Ascending aorta (tissue), 2 donors: ENCODE data around the gene KIF9. TPM values are rescaled to one million over a fixed set of nuclear protein-coding genes. Genes with fewer than 3 reads are reported as not detected.
"Not testable (repeated sequence)": the region's sequence is repeated elsewhere in the genome, so short reads cannot be mapped to it uniquely, and the experiment has no call there.

Experiments used
- DNase-seq, 2 donors: peaks; one replicate each; pipeline ENCODE4 v3.0.0-alpha.2; 2019; ENCODE audit warnings: low spot score in 2 of 2
- H3K27ac ChIP-seq, 2 donors: fragments of 200-600 bp; sonication (generic); one replicate each; pipeline ENCODE4 v1.5.1; 2016 to 2017; ENCODE audit warnings: mild to moderate bottlenecking in 1 of 2
- H3K27me3 ChIP-seq: fragments of 200-600 bp; sonication (generic); one replicate; pipeline ENCODE4 v1.5.1; 2017
- H3K36me3 ChIP-seq, 2 donors: fragments of 200-600 bp; sonication (generic); one replicate each; pipeline ENCODE4 v1.5.1; 2016
- H3K4me1 ChIP-seq, 2 donors: fragments of 200-600 bp; sonication (generic); one replicate each; pipeline ENCODE4 v1.5.1; 2016 to 2017; ENCODE audit warnings: mild to moderate bottlenecking in 1 of 2
- H3K4me3 ChIP-seq, 2 donors: fragments of 200-600 bp; sonication (generic); one replicate each; pipeline ENCODE4 v1.5.1; 2016 to 2017; ENCODE audit warnings: mild to moderate bottlenecking in 1 of 2
- H3K9me3 ChIP-seq, 2 donors: fragments of 200-600 bp; sonication (generic); one replicate each; pipeline ENCODE4 v1.5.1; 2016
- intact Hi-C: fragments of 100-400 bp; cut with DNase I; formaldehyde crosslinking; loops from one replicate; pipeline ENCODE4 v1.15.1; 2023
- total RNA-seq: library from RNA; depleted of rRNA; stranded (reverse); fragments of >200 nt; gene quantifications from one replicate; pipeline ENCODE4 v1.1.0, GENCODE V29; 2016
- TF ChIP-seq, protein P1 (sequence below), 3 experiments: fragments of 200-600 bp in 2 of 3; fragments of 450-650 bp in 1 of 3; sonication (generic) in 2 of 3; IDR thresholded peaks; one replicate each; pipeline ENCODE4 v1.5.1; 2016 to 2019; ENCODE audit warnings: antibody characterized with exemption in 3 of 3, mild to moderate bottlenecking in 1 of 3, moderate library complexity in 1 of 3

The KIF9 gene
- total RNA-seq, 1 donor from 2014 or later, result not detected

DNA sequence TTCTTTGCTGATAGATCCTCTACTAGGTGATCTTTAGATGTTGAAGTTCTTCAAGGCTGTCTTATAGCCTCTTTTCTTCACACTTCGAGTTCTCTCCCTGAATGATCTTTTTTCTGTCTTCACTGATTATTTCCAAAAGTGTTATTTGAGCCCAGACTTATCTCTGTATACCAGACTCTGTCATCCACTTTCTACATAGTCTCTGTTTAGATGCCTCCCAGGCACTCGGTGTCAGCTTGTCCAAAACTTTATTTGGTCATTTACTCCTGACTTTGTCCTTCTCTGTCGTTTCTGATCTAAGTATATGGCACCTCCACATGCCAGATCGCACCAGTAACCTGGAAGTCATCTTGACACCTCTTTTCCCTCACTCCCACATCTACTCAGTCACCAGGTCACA lies 27.8 kb upstream of the KIF9 start:
- peaks cover 0 to 3% of the 10 kb centered on the region in 2 donors for H3K36me3 ChIP-seq
- DNase-seq, result no peak
- H3K4me1 ChIP-seq, result no peaks in the 10 kb centered on the region
- H3K27ac ChIP-seq, result peak overlapping the region; percentile 47 to 50
- no peak overlapping the region for H3K4me3 ChIP-seq
- intact Hi-C loops, result loop anchor here (10.0 kb wide), 2 partner anchors 146 to 376 kb away; partner anchors contain the start of gene SETD2
- H3K9me3 ChIP-seq, result no peaks in the 10 kb centered on the region
- TF ChIP-seq, protein P1, sequence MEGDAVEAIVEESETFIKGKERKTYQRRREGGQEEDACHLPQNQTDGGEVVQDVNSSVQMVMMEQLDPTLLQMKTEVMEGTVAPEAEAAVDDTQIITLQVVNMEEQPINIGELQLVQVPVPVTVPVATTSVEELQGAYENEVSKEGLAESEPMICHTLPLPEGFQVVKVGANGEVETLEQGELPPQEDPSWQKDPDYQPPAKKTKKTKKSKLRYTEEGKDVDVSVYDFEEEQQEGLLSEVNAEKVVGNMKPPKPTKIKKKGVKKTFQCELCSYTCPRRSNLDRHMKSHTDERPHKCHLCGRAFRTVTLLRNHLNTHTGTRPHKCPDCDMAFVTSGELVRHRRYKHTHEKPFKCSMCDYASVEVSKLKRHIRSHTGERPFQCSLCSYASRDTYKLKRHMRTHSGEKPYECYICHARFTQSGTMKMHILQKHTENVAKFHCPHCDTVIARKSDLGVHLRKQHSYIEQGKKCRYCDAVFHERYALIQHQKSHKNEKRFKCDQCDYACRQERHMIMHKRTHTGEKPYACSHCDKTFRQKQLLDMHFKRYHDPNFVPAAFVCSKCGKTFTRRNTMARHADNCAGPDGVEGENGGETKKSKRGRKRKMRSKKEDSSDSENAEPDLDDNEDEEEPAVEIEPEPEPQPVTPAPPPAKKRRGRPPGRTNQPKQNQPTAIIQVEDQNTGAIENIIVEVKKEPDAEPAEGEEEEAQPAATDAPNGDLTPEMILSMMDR (IDR thresholded peaks at IDR 0.05), result no peak
- no peaks in the 10 kb centered on the region for H3K27me3 ChIP-seq

DNA sequence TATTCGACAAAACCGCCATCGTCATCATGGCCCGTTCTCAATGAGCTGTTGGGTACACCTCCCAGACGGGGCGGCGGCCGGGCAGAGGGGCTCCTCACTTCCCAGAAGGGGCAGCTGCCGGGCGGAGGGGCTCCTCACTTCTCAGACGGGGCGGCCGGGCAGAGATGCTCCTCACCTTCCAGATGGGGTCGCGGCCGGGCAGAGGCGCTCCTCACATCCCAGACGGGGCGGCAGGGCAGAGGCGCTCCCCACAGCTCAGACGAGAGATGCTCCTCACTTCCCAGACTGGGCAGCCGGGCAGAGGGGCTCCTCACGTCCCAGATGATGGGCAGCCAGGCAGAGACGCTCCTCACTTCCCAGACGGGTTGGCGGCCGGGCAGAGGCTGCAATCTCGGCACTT lies 26.6 kb upstream of the KIF9 start:
- intact Hi-C loops, H3K4me1 ChIP-seq, H3K27ac ChIP-seq, H3K9me3 ChIP-seq, H3K27me3 ChIP-seq, DNase-seq, H3K4me3 ChIP-seq, H3K36me3 ChIP-seq: not testable (repeated sequence)

DNA sequence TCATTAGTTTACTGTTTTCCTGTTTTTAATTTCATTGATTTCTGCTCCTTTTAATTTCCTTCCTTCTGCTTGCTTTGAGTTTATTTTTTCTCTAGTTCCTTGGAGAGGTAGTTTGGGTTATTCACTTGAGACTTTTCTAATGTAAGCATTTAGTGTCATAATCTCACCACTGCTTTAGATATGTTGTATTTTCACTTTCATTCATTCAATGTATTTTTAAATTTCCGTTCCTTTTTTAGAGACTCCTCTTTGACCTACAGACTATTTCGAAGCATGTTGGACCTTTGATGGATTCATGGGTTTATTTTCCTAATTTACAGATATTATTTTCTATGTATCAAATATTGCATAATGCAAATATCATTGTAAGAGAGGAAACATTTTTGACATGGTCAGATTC lies 23.4 kb upstream of the KIF9 start:
- Histone ChIP-seq H3K4me3 (no peak overlapping the region), H3K9me3 (no peaks in the 10 kb centered on the region), H3K27ac (no peak overlapping the region), H3K4me1 (no peaks in the 10 kb centered on the region), H3K27me3 (no peaks in the 10 kb centered on the region), H3K36me3 (peaks cover 8 to 14% of the 10 kb centered on the region in 2 donors)
- intact Hi-C loops, result no loop called here
- TF ChIP-seq, protein P1 (IDR thresholded peaks at IDR 0.05), result no peak
- DNase-seq, result no peak

DNA sequence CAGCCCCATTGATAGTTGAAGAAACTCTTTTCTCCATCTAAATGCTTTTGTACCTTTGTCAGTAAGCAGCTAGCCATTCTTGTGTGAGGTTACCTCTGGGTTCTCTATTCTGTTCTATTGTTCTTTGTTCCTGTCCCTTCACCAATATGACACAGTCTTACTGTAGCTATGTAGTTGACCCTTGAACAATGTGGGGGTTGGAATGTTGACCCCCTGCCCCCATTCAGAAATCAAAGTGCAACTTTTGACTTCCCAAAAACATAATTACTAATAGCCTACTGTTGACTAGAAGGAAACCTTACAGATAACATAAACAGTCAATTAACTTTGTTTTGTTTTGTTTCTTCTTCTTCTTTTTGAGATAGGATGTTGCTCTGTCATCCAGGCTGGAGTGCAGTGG lies 18.9 kb upstream of the KIF9 start:
- intact Hi-C loops, result no loop called here
- H3K27me3 ChIP-seq, result no peaks in the 10 kb centered on the region
- no peak overlapping the region for H3K27ac ChIP-seq
- no peak for DNase-seq
- TF ChIP-seq, protein P1 (IDR thresholded peaks at IDR 0.05), result no peak
- H3K9me3 ChIP-seq, result no peaks in the 10 kb centered on the region
- peaks cover 0 to 2% of the 10 kb centered on the region in 2 donors for H3K4me1 ChIP-seq
- peaks cover 5 to 14% of the 10 kb centered on the region in 2 donors for H3K36me3 ChIP-seq
- H3K4me3 ChIP-seq, result no peak overlapping the region

DNA sequence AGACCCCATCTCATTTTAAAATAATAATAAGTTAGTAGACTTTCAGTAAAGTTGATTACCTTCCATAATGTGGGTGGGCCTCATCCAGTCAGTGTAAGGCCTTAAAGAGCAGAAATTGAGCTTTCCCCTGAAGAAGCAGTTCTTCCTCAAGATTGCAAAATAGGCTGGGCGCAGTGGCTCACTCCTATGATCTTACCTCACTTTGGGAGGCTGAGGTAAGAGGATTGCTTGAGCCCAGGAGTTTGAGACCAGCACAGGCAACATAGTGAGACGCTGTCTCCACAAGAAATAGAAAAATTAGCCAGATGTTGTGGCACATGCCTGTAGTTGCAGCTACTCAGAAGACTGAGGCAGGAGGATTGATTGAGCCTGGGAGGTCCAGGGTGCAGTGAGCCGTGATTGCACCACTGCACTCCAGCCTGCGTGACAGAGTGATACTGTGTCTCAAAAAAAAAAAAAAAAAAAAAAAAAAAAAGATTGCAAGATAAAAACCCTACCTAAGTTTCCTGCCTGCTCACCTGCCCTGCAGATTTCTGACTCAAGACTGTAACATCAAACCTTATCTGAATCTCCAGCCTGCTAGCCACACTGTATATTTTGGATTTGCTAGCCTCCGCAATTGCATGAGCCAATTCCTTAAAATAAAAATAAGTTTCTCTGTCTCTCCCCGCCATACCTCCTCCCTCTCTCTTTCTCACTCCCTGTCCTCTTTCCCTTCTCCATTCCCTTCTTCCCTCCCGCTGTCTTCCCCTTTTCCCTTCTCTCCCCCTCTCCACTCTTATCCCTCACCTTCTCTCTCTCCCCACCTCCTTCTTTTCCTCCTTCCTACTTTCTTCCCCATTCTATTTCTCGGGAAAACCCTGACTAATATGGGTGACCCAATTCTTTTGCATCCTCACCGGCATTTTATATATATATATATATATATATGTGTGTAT lies 17.1 kb upstream of the KIF9 start:
- no peaks in the 10 kb centered on the region for H3K27me3 ChIP-seq
- no peak for DNase-seq
- peaks cover 5 to 14% of the 10 kb centered on the region in 2 donors for H3K36me3 ChIP-seq
- TF ChIP-seq, protein P1 (IDR thresholded peaks at IDR 0.05), result no peak
- H3K4me1 ChIP-seq, result peaks cover 0 to 3% of the 10 kb centered on the region in 2 donors
- no peaks in the 10 kb centered on the region for H3K9me3 ChIP-seq
- no peak overlapping the region for H3K27ac ChIP-seq
- intact Hi-C loops, result no loop called here
- no peak overlapping the region for H3K4me3 ChIP-seq

DNA sequence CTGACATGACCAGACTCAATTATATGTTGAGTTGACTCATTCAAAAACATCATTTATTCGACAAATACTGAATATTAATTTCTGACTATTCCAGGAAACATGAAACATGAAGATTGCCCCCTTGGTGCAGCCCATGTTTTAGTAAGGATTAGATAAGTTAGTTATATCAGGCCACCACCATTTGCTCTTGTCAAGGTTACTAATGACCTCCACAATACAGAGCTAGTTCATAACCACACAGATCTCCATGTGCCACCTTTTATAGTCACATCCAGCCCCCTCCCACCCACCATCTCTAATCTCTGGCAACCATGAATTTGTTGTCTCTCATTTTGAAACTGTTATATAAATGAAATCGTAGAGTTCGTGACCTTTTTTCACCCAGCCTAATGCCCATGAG lies 15.8 kb upstream of the KIF9 start:
- TF ChIP-seq, protein P1 (IDR thresholded peaks at IDR 0.05), result no peak
- Histone ChIP-seq H3K9me3 (no peaks in the 10 kb centered on the region), H3K4me3 (no peak overlapping the region), H3K36me3 (peaks cover 5 to 14% of the 10 kb centered on the region in 2 donors), H3K4me1 (peaks cover 0 to 3% of the 10 kb centered on the region in 2 donors), H3K27me3 (no peaks in the 10 kb centered on the region), H3K27ac (no peak overlapping the region)
- no peak for DNase-seq
- intact Hi-C loops, result no loop called here
